HCT116 (cell line): ENCODE results near the gene RCAN2. TPM values are rescaled to one million over a fixed set of nuclear protein-coding genes. Genes with fewer than 3 reads are reported as not detected.

Experiments
- ATAC-seq: fragments of 200-7000 bp; cut with Tn5 transposase; 2 replicates; pipeline ENCODE4 v1.9.1; 2020; ENCODE audit warnings: mild to moderate bottlenecking, moderate library complexity
- BruUV-seq: library from RNA; stranded (reverse); fragments of 400-500 nt; replicated peaks from 2 replicates; lab custom pipeline; 2021; lab: Mats Ljungman, UMichigan
- CTCF ChIA-PET: fragments of 300-600 bp; sonication (Branson Sonifier 250); formaldehyde crosslinking; loops from one replicate; lab custom pipeline; 2021; ENCODE audit warnings: antibody characterized with exemption; lab: Charles Lee
- POLR2A ChIA-PET: fragments of 300-600, 350-600 bp; sonication (Branson Sonifier 250); formaldehyde crosslinking; loops from one replicate; lab custom pipeline; 2021; ENCODE audit warnings: antibody characterized with exemption; lab: Charles Lee
- RAD21 ChIA-PET, 2 experiments: fragments of 300-600 bp; sonication (Branson Sonifier 250); formaldehyde crosslinking; loops; one replicate each; lab custom pipeline; 2023; ENCODE audit warnings: low total read pairs in 2 of 2; ENCODE audit not compliant: uncharacterized antibody in 2 of 2, unreplicated experiment in 2 of 2, low non-redundant PET in 1 of 2; lab: Charles Lee
- DNase-seq: peaks from one replicate; pipeline ENCODE4 v3.0.0-alpha.2; 2010; ENCODE audit warnings: low read depth, low spot score
- H2AFZ ChIP-seq: fragments of 200-600 bp; shearing (Covaris generic), sonication (generic); 2 replicates; pipeline ENCODE4 v1.6.1; 2017; ENCODE audit warnings: low read depth, mixed run types, mixed read lengths, antibody characterized with exemption, low read length; ENCODE audit not compliant: poor library complexity, severe bottlenecking
- H3K27ac ChIP-seq: 2 replicates; pipeline ENCODE4 v1.5.1; 2012; ENCODE audit warnings: low read depth, low read length
- H3K27me3 ChIP-seq: fragments of 200-600 bp; sonication (generic); 2 replicates; pipeline ENCODE4 v1.6.1; 2016; ENCODE audit warnings: mixed run types, low read length, mixed read lengths; ENCODE audit not compliant: insufficient read depth
- H3K36me3 ChIP-seq, 2 experiments: fragments of 200-500 bp in 1 of 2; fragments of 200-600 bp in 1 of 2; sonication (Bioruptor generic) in 1 of 2; sonication (generic) in 1 of 2; 2 replicates each; pipeline versions ENCODE4 v1.5.1 to v1.6.1; 2014 to 2016; ENCODE audit warnings: low read length in 2 of 2, inconsistent platforms in 1 of 2, mixed read lengths in 1 of 2, mixed run types in 1 of 2; ENCODE audit not compliant: insufficient read depth in 2 of 2, control insufficient read depth in 1 of 2
- H3K4me1 ChIP-seq, 2 experiments: fragments of 200-600 bp in 1 of 2; sonication (generic) in 1 of 2; 2 replicates each; pipeline versions ENCODE4 v1.5.1 to v1.6.1; 2012 to 2017; ENCODE audit warnings: low read length in 2 of 2, inconsistent platforms in 1 of 2, mild to moderate bottlenecking in 1 of 2, mixed read lengths in 1 of 2, mixed run types in 1 of 2, moderate library complexity in 1 of 2; ENCODE audit not compliant: insufficient read depth in 2 of 2, control insufficient read depth in 1 of 2
- H3K4me2 ChIP-seq: fragments of 200-600 bp; sonication (generic); 2 replicates; pipeline ENCODE4 v1.6.1; 2017; ENCODE audit warnings: mixed run types, low read length, mixed read lengths
- H3K4me3 ChIP-seq, 2 experiments: fragments of 200-600 bp in 1 of 2; sonication (generic) in 1 of 2; replicated peaks in 1 of 2; 2 replicates each; pipeline ENCODE4 v1.5.1; 2011 to 2016; ENCODE audit warnings: low read length in 2 of 2, control low read depth in 1 of 2, low read depth in 1 of 2, mild to moderate bottlenecking in 1 of 2, mixed read lengths in 1 of 2, mixed run types in 1 of 2
- H3K79me2 ChIP-seq: fragments of 200-600 bp; sonication (generic); 2 replicates; pipeline ENCODE4 v1.6.1; 2017; ENCODE audit warnings: mild to moderate bottlenecking, mixed run types, low read length, moderate library complexity, mixed read lengths; ENCODE audit not compliant: insufficient read depth
- H3K9ac ChIP-seq: fragments of 200-600 bp; sonication (generic); 2 replicates; pipeline ENCODE4 v1.6.1; 2016; ENCODE audit warnings: low read length, mixed read lengths
- H3K9me2 ChIP-seq: fragments of 200-600 bp; sonication (generic), shearing (Covaris generic); 2 replicates; pipeline ENCODE4 v1.6.1; 2017; ENCODE audit warnings: mixed run types, mild to moderate bottlenecking, moderate library complexity; ENCODE audit not compliant: insufficient read depth
- H3K9me3 ChIP-seq, 2 experiments: fragments of 200-500 bp in 1 of 2; fragments of 200-600 bp in 1 of 2; sonication (Bioruptor generic) in 1 of 2; sonication (generic) in 1 of 2; 2 replicates each; pipeline ENCODE4 v1.6.1; 2014 to 2017; ENCODE audit warnings: low read length in 2 of 2, mixed read lengths in 2 of 2, inconsistent platforms in 1 of 2, low read depth in 1 of 2, mild to moderate bottlenecking in 1 of 2, mixed run types in 1 of 2, moderate library complexity in 1 of 2; ENCODE audit not compliant: control insufficient read depth in 1 of 2, insufficient read depth in 1 of 2
- H4K20me1 ChIP-seq: fragments of 200-600 bp; sonication (generic), shearing (Covaris generic); 2 replicates; pipeline ENCODE4 v1.6.1; 2017; ENCODE audit warnings: mixed run types, mild to moderate bottlenecking, moderate library complexity; ENCODE audit not compliant: insufficient read depth
- CBX3 ChIP-seq: IDR thresholded peaks from 2 replicates; pipeline ENCODE4 v1.6.1; 2012; ENCODE audit warnings: low read depth
- CEBPB ChIP-seq: IDR thresholded peaks from 2 replicates; pipeline ENCODE4 v1.6.1; 2012; ENCODE audit warnings: low read depth
- CTCF ChIP-seq, 3 experiments: fragments of 200-600 bp in 1 of 3; sonication (generic) in 1 of 3; IDR thresholded peaks in 2 of 3; conservative IDR thresholded peaks in 1 of 3; 2 replicates each; pipeline ENCODE4 v1.5.1; 2012 to 2017; ENCODE audit warnings: low read depth in 2 of 3, low read length in 2 of 3, antibody characterized with exemption in 1 of 3, borderline replicate concordance in 1 of 3, control low read depth in 1 of 3, mild to moderate bottlenecking in 1 of 3, mixed read lengths in 1 of 3, mixed run types in 1 of 3, moderate library complexity in 1 of 3; ENCODE audit not compliant: insufficient read depth in 1 of 3
- EGR1 ChIP-seq: IDR thresholded peaks from 2 replicates; pipeline ENCODE4 v1.6.1; 2012; ENCODE audit warnings: low read depth
- ELF1 ChIP-seq: IDR thresholded peaks from 2 replicates; pipeline ENCODE4 v1.6.1; 2012; ENCODE audit warnings: low read depth, borderline replicate concordance
- EZH2phosphoT487 ChIP-seq: fragments of 200-600 bp; IDR thresholded peaks from 2 replicates; pipeline ENCODE4 v1.6.1; 2018; ENCODE audit warnings: antibody characterized with exemption, borderline replicate concordance
- FOSL1 ChIP-seq: IDR thresholded peaks from 2 replicates; pipeline ENCODE4 v1.6.1; 2012; ENCODE audit warnings: low read depth
- MAX ChIP-seq: IDR thresholded peaks from 2 replicates; pipeline ENCODE4 v1.6.1; 2012
- POLR2A ChIP-seq: IDR thresholded peaks from 2 replicates; pipeline ENCODE4 v1.7.0; 2011; ENCODE audit warnings: borderline replicate concordance; ENCODE audit not compliant: insufficient read depth, insufficient read length; ENCODE audit errors: extremely low read depth
- RAD21 ChIP-seq: IDR thresholded peaks from 2 replicates; pipeline ENCODE4 v1.6.1; 2012; ENCODE audit warnings: low read depth, mild to moderate bottlenecking
- SP1 ChIP-seq: IDR thresholded peaks from 2 replicates; pipeline ENCODE4 v1.6.1; 2012; ENCODE audit warnings: low read depth
- TCF7L2 ChIP-seq: IDR thresholded peaks from 2 replicates; pipeline ENCODE4 v1.7.0; 2011; ENCODE audit warnings: borderline replicate concordance, inconsistent platforms; ENCODE audit not compliant: insufficient read depth, insufficient read length; ENCODE audit errors: extremely low read depth
- YY1 ChIP-seq: IDR thresholded peaks from 2 replicates; pipeline ENCODE4 v1.6.1; 2011; ENCODE audit warnings: low read length, low read depth, moderate library complexity, mild to moderate bottlenecking; ENCODE audit not compliant: insufficient replicate concordance; ENCODE audit errors: extremely low read depth
- ZBTB33 ChIP-seq: IDR thresholded peaks from 2 replicates; pipeline ENCODE4 v1.6.1; 2011; ENCODE audit warnings: mild to moderate bottlenecking, low read length, moderate library complexity; ENCODE audit not compliant: insufficient replicate concordance; ENCODE audit errors: extremely low read depth
- ZFX ChIP-seq: fragments of 450-650 bp; IDR thresholded peaks from 2 replicates; pipeline ENCODE4 v1.6.1; 2017
- intact Hi-C: fragments of 100-400 bp; cut with micrococcal nuclease; formaldehyde crosslinking; loops from 2 replicates; pipeline ENCODE4 v1.10.0; 2022
- total RNA-seq: library from RNA; stranded (reverse); gene quantifications from one replicate; pipeline ENCODE4 v1.2.1, GENCODE V29; 2021; ENCODE audit not compliant: unreplicated experiment

The RCAN2 gene
- total RNA-seq, 1 experiment from 2014 or later = 0.57 TPM

GRCh38 chr6:46530896-46531295 is 39.6 kb upstream of the RCAN2 start:
- Histone ChIP-seq H3K9me2 (no peaks in the 10 kb centered on the region), H3K4me1 (no peaks in the 10 kb centered on the region), H3K27me3 (no peaks in the 10 kb centered on the region), H3K79me2 (no peaks in the 10 kb centered on the region), H3K27ac (no peak overlapping the region), H3K9me3 (no peaks in the 10 kb centered on the region), H2AFZ (no peak overlapping the region), H3K36me3 (no peaks in the 10 kb centered on the region), H4K20me1 (no peaks in the 10 kb centered on the region), H3K4me2 (no peak overlapping the region), H3K9ac (no peak overlapping the region), H3K4me3 (no peak overlapping the region)
- ATAC-seq (no peak), DNase-seq (no peak)
- ChIA-PET CTCF (no interaction called here), POLR2A (no interaction called here), RAD21 (no interaction called here)
- no peak for TF ChIP-seq ZBTB33
- TF ChIP-seq ZFX = no peak
- no peak for TF ChIP-seq RAD21
- TF ChIP-seq TCF7L2 = no peak
- no peak for TF ChIP-seq ELF1
- TF ChIP-seq CBX3 = no peak
- no peak for TF ChIP-seq EGR1
- TF ChIP-seq FOSL1 = no peak
- no peak for TF ChIP-seq MAX
- TF ChIP-seq CEBPB = no peak
- no peak for TF ChIP-seq SP1
- TF ChIP-seq YY1 = no peak
- TF ChIP-seq POLR2A = no peak
- TF ChIP-seq CTCF (IDR thresholded peaks at IDR 0.05 in 2 of 3, conservative IDR thresholded peaks at IDR 0.05 in 1 of 3; ENCODE audit: borderline replicate concordance in 1 of 3, insufficient read depth in 1 of 3, low read depth in 2 of 3, low read length in 2 of 3) = no peak
- TF ChIP-seq EZH2phosphoT487 = no peak
- BruUV-seq = no TSS peak
- intact Hi-C loops = no loop called here
